Upper lobe of left lung (tissue), 4 donors: ENCODE data around the gene PLA2G4D.

Experiments used
- POLR2A ChIP-seq, 4 donors: fragments of 450-650 bp; IDR thresholded peaks; one replicate each; pipeline ENCODE4 v1.5.1; 2016 to 2017; ENCODE audit warnings: antibody characterized with exemption in 4 of 4, mild to moderate bottlenecking in 2 of 4
- TF ChIP-seq, protein P1 (sequence below), 6 experiments: fragments of 450-650 bp in 4 of 6; fragments of 200-600 bp in 2 of 6; sonication (generic) in 2 of 6; IDR thresholded peaks; one replicate each; pipeline ENCODE4 v1.5.1; 2016 to 2019; ENCODE audit warnings: antibody characterized with exemption in 6 of 6

DNA sequence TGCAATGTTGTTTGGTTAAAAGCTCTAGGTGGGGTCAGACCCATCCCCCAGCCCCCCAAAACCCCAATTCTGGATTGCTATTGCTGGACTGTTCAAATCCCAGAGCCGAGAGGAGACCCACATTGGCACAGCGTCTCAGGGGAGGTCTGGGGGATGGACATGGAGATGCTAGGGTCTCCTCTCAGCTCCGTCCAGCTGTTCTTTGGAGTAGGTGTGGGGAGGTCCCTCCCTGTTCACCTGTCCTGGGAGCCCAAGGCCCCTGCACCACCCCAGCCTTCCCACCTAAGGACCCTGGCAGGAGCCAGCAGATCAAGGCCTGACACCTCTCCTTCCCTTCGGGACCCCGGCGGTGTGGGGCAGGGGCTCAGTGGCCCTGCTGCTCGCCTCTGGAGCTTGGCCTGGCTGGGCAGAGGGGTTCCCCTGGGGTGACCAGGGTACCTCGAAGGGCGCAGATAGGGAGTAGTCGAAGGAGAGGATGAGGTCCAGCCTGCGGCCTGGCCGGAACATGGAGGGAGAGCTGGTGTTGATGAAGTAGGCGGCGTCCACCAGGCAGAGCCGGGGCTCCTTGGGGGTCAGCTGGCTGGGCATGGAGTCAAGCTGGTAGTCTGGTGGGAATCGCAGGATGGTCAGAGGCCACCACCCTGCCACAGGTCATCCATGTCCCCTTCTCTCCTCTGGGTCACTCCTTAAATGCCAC is 23.9 kb downstream of the PLA2G4D start:
- TF ChIP-seq, protein P1, sequence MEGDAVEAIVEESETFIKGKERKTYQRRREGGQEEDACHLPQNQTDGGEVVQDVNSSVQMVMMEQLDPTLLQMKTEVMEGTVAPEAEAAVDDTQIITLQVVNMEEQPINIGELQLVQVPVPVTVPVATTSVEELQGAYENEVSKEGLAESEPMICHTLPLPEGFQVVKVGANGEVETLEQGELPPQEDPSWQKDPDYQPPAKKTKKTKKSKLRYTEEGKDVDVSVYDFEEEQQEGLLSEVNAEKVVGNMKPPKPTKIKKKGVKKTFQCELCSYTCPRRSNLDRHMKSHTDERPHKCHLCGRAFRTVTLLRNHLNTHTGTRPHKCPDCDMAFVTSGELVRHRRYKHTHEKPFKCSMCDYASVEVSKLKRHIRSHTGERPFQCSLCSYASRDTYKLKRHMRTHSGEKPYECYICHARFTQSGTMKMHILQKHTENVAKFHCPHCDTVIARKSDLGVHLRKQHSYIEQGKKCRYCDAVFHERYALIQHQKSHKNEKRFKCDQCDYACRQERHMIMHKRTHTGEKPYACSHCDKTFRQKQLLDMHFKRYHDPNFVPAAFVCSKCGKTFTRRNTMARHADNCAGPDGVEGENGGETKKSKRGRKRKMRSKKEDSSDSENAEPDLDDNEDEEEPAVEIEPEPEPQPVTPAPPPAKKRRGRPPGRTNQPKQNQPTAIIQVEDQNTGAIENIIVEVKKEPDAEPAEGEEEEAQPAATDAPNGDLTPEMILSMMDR (IDR thresholded peaks at IDR 0.05) = no peak
- no peak for TF ChIP-seq POLR2A (IDR thresholded peaks at IDR 0.05)
